Neutrophil (primary cell): ENCODE results near the gene XPO6.

ENCODE experiments used
- H3K27ac ChIP-seq: fragments of 200-600 bp; sonication (generic); 2 replicates; pipeline ENCODE4 v1.5.1; 2016; ENCODE audit warnings: mild to moderate bottlenecking, moderate library complexity
- H3K27me3 ChIP-seq: fragments of 200-600 bp; sonication (generic); 2 replicates; pipeline ENCODE4 v1.6.0; 2016; ENCODE audit warnings: mild to moderate bottlenecking
- H3K36me3 ChIP-seq: fragments of 200-600 bp; sonication (generic); 2 replicates; pipeline ENCODE4 v1.5.1; 2017
- H3K4me1 ChIP-seq, 2 experiments: fragments of 200-600 bp in 1 of 2; sonication (generic) in 1 of 2; 1 replicate in 1 of 2; 2 replicates in 1 of 2; pipeline versions ENCODE4 v1.5.1 to v1.6.1; 2013 to 2016; ENCODE audit warnings: low read depth in 1 of 2, low read length in 1 of 2, mild to moderate bottlenecking in 1 of 2, moderate library complexity in 1 of 2; ENCODE audit not compliant: control insufficient read depth in 1 of 2, insufficient read depth in 1 of 2
- H3K4me3 ChIP-seq, 2 experiments: fragments of 200-600 bp in 1 of 2; sonication (generic) in 1 of 2; 1 replicate in 1 of 2; 2 replicates in 1 of 2; pipeline ENCODE4 v1.5.1; 2013 to 2016; ENCODE audit warnings: low read depth in 1 of 2, low read length in 1 of 2, mild to moderate bottlenecking in 1 of 2, moderate library complexity in 1 of 2
- H3K9me3 ChIP-seq: fragments of 200-600 bp; sonication (generic); 2 replicates; pipeline ENCODE4 v1.5.1; 2016
- TF ChIP-seq, protein P1 (sequence below): fragments of 200-600 bp; sonication (generic); IDR thresholded peaks from 2 replicates; pipeline ENCODE4 v1.5.1; 2016; ENCODE audit warnings: antibody characterized with exemption

XPO6 gene

DNA sequence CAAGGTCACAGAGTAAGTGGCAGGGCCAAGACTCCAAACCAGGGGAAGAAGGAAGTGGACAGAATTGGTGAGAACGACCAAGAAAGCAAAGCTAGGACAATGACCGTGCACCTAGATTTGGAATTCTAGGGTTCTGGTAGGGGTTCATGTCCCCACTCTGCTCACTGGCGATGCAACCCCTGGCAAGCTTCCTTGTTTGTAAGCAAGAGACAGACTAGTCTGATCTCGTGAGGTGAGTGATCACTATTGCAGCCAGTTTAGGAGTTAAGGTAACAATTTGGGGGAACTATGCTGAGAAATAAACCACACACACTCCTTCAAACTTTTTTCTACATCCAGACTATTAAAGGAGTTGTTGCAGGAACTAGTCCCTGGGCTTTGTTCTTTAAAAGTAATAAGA lies 48.1 kb downstream of the XPO6 start:
- H3K4me3 ChIP-seq = peak overlapping the region; percentile 36 to 47
- H3K27ac ChIP-seq = peak overlapping the region; percentile 100
- H3K4me1 ChIP-seq = peaks cover 96 to 100% of the 10 kb centered on the region in 2 experiments
- H3K36me3 ChIP-seq = peaks cover 83% of the 10 kb centered on the region
- TF ChIP-seq, protein P1, sequence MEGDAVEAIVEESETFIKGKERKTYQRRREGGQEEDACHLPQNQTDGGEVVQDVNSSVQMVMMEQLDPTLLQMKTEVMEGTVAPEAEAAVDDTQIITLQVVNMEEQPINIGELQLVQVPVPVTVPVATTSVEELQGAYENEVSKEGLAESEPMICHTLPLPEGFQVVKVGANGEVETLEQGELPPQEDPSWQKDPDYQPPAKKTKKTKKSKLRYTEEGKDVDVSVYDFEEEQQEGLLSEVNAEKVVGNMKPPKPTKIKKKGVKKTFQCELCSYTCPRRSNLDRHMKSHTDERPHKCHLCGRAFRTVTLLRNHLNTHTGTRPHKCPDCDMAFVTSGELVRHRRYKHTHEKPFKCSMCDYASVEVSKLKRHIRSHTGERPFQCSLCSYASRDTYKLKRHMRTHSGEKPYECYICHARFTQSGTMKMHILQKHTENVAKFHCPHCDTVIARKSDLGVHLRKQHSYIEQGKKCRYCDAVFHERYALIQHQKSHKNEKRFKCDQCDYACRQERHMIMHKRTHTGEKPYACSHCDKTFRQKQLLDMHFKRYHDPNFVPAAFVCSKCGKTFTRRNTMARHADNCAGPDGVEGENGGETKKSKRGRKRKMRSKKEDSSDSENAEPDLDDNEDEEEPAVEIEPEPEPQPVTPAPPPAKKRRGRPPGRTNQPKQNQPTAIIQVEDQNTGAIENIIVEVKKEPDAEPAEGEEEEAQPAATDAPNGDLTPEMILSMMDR = peak; percentile 18
- no peaks in the 10 kb centered on the region for H3K9me3 ChIP-seq
- H3K27me3 ChIP-seq = no peaks in the 10 kb centered on the region

DNA sequence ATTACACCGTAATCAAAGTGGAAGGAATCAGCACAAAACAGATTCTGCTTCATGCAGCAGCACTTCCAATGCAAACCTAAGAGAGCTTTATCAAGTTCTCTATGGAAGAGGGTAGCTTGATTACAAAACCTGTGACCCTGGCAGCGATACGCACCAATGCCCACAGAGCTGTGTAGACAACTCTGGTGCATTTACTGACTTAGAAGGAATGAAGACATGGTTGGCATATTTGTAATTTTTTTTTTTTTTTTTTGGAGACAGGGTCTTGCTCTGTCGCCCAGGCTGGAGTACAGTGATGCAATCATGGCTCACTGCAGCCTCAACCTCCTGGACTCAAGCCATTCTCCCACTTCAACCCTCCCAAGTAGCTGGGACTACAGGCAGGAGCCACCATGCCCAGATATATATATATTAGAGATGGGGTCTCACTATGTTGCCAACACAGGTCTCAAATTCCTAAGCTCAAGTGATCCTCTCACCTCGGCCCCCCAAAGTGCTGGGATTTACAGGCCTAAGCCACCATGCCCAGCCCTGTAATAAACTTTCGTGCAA lies 49.4 kb downstream of the XPO6 start:
- Histone ChIP-seq H3K9me3 (no peaks in the 10 kb centered on the region), H3K4me3 (peak overlapping the region; percentile 36 to 47), H3K4me1 (peaks cover 100% of the 10 kb centered on the region in 2 experiments), H3K27me3 (no peaks in the 10 kb centered on the region), H3K27ac (peak overlapping the region; percentile 100), H3K36me3 (peaks cover 77% of the 10 kb centered on the region)
- TF ChIP-seq, protein P1 = no peak

DNA sequence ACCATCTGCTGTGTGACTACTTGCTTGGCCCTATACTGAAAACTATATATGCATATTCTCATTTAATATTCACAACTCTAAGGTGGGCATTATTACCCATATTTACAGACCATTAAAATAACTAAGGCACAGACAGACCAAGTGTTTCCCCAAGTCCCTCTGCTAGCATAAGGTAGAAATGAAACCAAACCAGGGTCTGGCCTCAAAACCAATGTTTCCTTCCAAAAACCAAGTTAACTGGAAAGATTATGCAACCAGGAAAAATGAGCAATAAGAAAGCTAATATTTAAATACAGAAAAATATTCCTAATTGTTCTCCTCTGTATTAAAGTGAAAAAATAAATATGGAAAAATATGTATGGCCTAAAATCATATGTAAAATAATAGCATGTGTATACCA lies 50.1 kb downstream of the XPO6 start:
- Histone ChIP-seq H3K27ac (peak overlapping the region; percentile 100), H3K4me3 (peak overlapping the region; percentile 14 to 38), H3K4me1 (peaks cover 100% of the 10 kb centered on the region in 2 experiments), H3K9me3 (no peaks in the 10 kb centered on the region), H3K36me3 (peaks cover 75% of the 10 kb centered on the region), H3K27me3 (no peaks in the 10 kb centered on the region)
- TF ChIP-seq, protein P1 = no peak

DNA sequence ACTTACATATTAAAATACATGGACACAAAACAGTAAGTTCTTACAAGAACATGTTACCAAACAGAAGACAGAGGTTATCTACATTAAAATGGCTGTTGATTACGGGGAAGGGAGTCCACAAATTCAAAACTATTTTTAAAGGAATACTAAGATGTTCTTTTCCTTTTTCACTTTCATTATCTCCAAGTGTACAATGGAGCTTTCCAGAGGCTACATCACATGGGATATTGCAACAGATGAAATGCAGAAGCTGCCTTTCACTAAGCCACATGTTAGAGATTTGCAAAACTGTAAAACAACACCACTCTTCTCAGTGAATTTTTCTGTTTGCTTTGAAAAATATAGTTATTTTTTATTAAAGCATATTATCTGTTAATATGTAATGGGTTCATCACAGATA lies 53.6 kb downstream of the XPO6 start:
- peak overlapping the region; percentile 100 for H3K27ac ChIP-seq
- peaks cover 87 to 100% of the 10 kb centered on the region in 2 experiments for H3K4me1 ChIP-seq
- TF ChIP-seq, protein P1 = peak; percentile 10
- peak overlapping the region; percentile 30 to 38 for H3K4me3 ChIP-seq
- H3K36me3 ChIP-seq = peaks cover 82% of the 10 kb centered on the region
- H3K27me3 ChIP-seq = no peaks in the 10 kb centered on the region
- H3K9me3 ChIP-seq = no peaks in the 10 kb centered on the region

DNA sequence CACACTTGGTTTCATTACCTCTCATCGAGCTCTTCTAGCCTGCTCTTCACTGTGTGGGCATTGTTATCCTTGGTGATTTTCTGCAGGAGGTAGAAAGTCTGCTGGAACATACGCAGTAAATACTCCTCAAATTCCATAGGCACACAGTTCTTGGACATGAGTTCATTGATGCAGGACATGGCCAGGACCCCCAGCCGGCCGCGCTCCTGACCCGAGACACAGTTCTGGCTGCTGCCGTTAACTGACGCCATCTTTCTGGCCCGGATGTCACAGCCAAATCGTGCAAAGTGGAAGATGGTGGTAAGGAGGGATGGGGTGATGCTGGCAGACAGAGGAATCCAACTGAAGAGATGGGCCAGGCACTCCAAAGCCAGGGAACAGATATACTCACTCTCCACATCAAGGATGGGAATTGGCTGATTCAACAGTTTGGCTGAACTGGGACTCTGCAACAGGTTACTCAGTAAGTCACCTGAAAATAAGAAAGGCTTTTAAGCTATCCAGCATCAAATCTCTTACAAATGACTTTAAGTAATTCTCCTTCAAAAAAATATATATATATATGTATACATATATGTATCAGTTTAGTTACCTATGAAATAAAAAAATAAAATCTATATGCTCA lies 55.6 kb downstream of the XPO6 start:
- Histone ChIP-seq H3K36me3 (peaks cover 82% of the 10 kb centered on the region), H3K27me3 (no peaks in the 10 kb centered on the region), H3K9me3 (no peaks in the 10 kb centered on the region), H3K27ac (peak overlapping the region; percentile 100), H3K4me1 (peaks cover 74 to 96% of the 10 kb centered on the region in 2 experiments), H3K4me3 (no peak overlapping the region)
- TF ChIP-seq, protein P1 = no peak
